HEK293 (cell line): ENCODE measurements around the gene BLOC1S6.

Experiments
- CTCF ChIA-PET: fragments of 350-600 bp; formaldehyde crosslinking; extraction: SDS; loops from one replicate; lab custom pipeline; 2021; ENCODE audit warnings: antibody characterized with exemption; lab: Yijun Ruan, JAX
- POLR2A ChIA-PET: fragments of 300-600 bp; formaldehyde crosslinking; extraction: SDS; loops from one replicate; lab custom pipeline; 2020; ENCODE audit warnings: antibody characterized with exemption, inconsistent platforms; lab: Yijun Ruan, JAX
- H3K27ac ChIP-seq: fragments of 200-500 bp; sonication (Bioruptor generic); 2 replicates; pipeline ENCODE4 v1.5.1; 2014; ENCODE audit warnings: low read depth, low read length, control low read depth, inconsistent platforms; ENCODE audit errors: extremely low read depth
- H3K36me3 ChIP-seq, 2 experiments: fragments of 200-500 bp in 1 of 2; sonication (Bioruptor generic) in 1 of 2; 1 replicate in 1 of 2; 2 replicates in 1 of 2; pipeline ENCODE4 v1.5.1; 2014 to 2017; ENCODE audit warnings: inconsistent platforms in 2 of 2, low read length in 2 of 2; ENCODE audit not compliant: control insufficient read depth in 2 of 2, insufficient read depth in 1 of 2
- H3K4me1 ChIP-seq: fragments of 200-500 bp; sonication (Bioruptor generic); 2 replicates; pipeline ENCODE4 v1.5.1; 2014; ENCODE audit warnings: mild to moderate bottlenecking, low read length, inconsistent platforms; ENCODE audit not compliant: control insufficient read depth, insufficient read depth
- H3K4me3 ChIP-seq: 2 replicates; pipeline ENCODE4 v1.5.1; 2011; ENCODE audit warnings: low read depth, mild to moderate bottlenecking, control low read depth, low read length, moderate library complexity
- H3K9me3 ChIP-seq: fragments of 200-500 bp; sonication (Bioruptor generic); 2 replicates; pipeline ENCODE4 v1.5.1; 2014; ENCODE audit warnings: low read depth, low read length, inconsistent platforms; ENCODE audit not compliant: control insufficient read depth, insufficient read depth
- GLI4 ChIP-seq: fragments of 450-650 bp; formaldehyde crosslinking; IDR thresholded peaks from 2 replicates; pipeline ENCODE4 v1.5.1; 2016; ENCODE audit warnings: missing biosample characterization, missing genetic modification characterization
- OSR2 ChIP-seq: fragments of 450-650 bp; formaldehyde crosslinking; IDR thresholded peaks from 2 replicates; pipeline ENCODE4 v1.5.1; 2016; ENCODE audit warnings: missing biosample characterization, missing genetic modification characterization
- PRDM6 ChIP-seq: fragments of 450-650 bp; formaldehyde crosslinking; IDR thresholded peaks from 2 replicates; pipeline ENCODE4 v1.5.1; 2017; ENCODE audit warnings: missing biosample characterization, missing genetic modification characterization
- TCF7L2 ChIP-seq: IDR thresholded peaks from 2 replicates; pipeline ENCODE4 v1.6.1; 2011; ENCODE audit warnings: low read depth, mild to moderate bottlenecking, inconsistent platforms, low read length, moderate library complexity, borderline replicate concordance
- ZBTB7A ChIP-seq: fragments of 450-650 bp; formaldehyde crosslinking; IDR thresholded peaks from 2 replicates; pipeline ENCODE4 v1.5.1; 2016; ENCODE audit warnings: low read depth, missing biosample characterization, missing genetic modification characterization
- ZFP37 ChIP-seq: fragments of 450-650 bp; formaldehyde crosslinking; IDR thresholded peaks from 2 replicates; pipeline ENCODE4 v1.5.1; 2016; ENCODE audit warnings: missing biosample characterization, missing genetic modification characterization
- ZNF114 ChIP-seq: fragments of 450-650 bp; formaldehyde crosslinking; IDR thresholded peaks from 2 replicates; pipeline ENCODE4 v1.5.0; 2017; ENCODE audit warnings: missing biosample characterization, missing genetic modification characterization
- ZNF133 ChIP-seq: fragments of 450-650 bp; formaldehyde crosslinking; IDR thresholded peaks from 2 replicates; pipeline ENCODE4 v1.5.1; 2016; ENCODE audit warnings: missing biosample characterization, missing genetic modification characterization
- ZNF138 ChIP-seq: fragments of 450-650 bp; formaldehyde crosslinking; IDR thresholded peaks from 2 replicates; pipeline ENCODE4 v1.5.1; 2016; ENCODE audit warnings: missing biosample characterization, missing genetic modification characterization, borderline replicate concordance
- ZNF37A ChIP-seq: fragments of 450-650 bp; IDR thresholded peaks from 2 replicates; pipeline ENCODE4 v1.5.1; 2018; ENCODE audit warnings: missing biosample characterization, missing genetic modification characterization
- ZNF510 ChIP-seq: fragments of 450-650 bp; formaldehyde crosslinking; IDR thresholded peaks from 2 replicates; pipeline ENCODE4 v1.5.1; 2018; ENCODE audit warnings: mild to moderate bottlenecking, missing genetic modification characterization, missing biosample characterization; ENCODE audit not compliant: insufficient replicate concordance
- ZNF776 ChIP-seq: fragments of 450-650 bp; formaldehyde crosslinking; IDR thresholded peaks from 2 replicates; pipeline ENCODE4 v1.5.0; 2017; ENCODE audit warnings: missing biosample characterization, missing genetic modification characterization, borderline replicate concordance
- ZNF777 ChIP-seq: fragments of 450-650 bp; formaldehyde crosslinking; IDR thresholded peaks from 2 replicates; pipeline ENCODE4 v1.5.1; 2017; ENCODE audit warnings: missing biosample characterization, missing genetic modification characterization, borderline replicate concordance
- ZSCAN23 ChIP-seq: fragments of 450-650 bp; formaldehyde crosslinking; IDR thresholded peaks from 2 replicates; pipeline ENCODE4 v1.5.1; 2016; ENCODE audit warnings: missing biosample characterization, missing genetic modification characterization
- ZSCAN4 ChIP-seq: fragments of 450-650 bp; formaldehyde crosslinking; IDR thresholded peaks from 2 replicates; pipeline ENCODE4 v1.5.1; 2017; ENCODE audit warnings: missing biosample characterization, missing genetic modification characterization
- TF ChIP-seq, protein P1 (sequence below): fragments of 450-650 bp; formaldehyde crosslinking; IDR thresholded peaks from 2 replicates; pipeline ENCODE4 v1.5.1; 2016; ENCODE audit warnings: missing biosample characterization, missing genetic modification characterization
- TF ChIP-seq, protein P2 (sequence below): sonication (generic); formaldehyde crosslinking; IDR thresholded peaks from 2 replicates; pipeline ENCODE4 v1.8.1; 2022; ENCODE audit warnings: mild to moderate bottlenecking, moderate library complexity, missing genetic modification reagents
- TF ChIP-seq, protein P3 (sequence below): fragments of 450-650 bp; formaldehyde crosslinking; IDR thresholded peaks from 2 replicates; pipeline ENCODE4 v1.5.1; 2016; ENCODE audit warnings: missing biosample characterization, missing genetic modification characterization
- TF ChIP-seq, protein P4 (sequence below): fragments of 450-650 bp; formaldehyde crosslinking; IDR thresholded peaks from 2 replicates; pipeline ENCODE4 v1.5.1; 2017; ENCODE audit warnings: missing biosample characterization, missing genetic modification characterization
- TF ChIP-seq, protein P5 (sequence below): fragments of 450-650 bp; formaldehyde crosslinking; IDR thresholded peaks from 2 replicates; pipeline ENCODE4 v1.5.1; 2016; ENCODE audit warnings: missing biosample characterization, missing genetic modification characterization

The BLOC1S6 gene

GRCh38 chr15:45581919-45582318 lies 5.3 kb upstream of the BLOC1S6 start:
- ChIA-PET CTCF (no interaction called here), POLR2A (no interaction called here)
- no peaks in the 10 kb centered on the region for H3K9me3 ChIP-seq
- no peak overlapping the region for H3K4me3 ChIP-seq
- no peak overlapping the region for H3K27ac ChIP-seq
- TF ChIP-seq, protein P1, sequence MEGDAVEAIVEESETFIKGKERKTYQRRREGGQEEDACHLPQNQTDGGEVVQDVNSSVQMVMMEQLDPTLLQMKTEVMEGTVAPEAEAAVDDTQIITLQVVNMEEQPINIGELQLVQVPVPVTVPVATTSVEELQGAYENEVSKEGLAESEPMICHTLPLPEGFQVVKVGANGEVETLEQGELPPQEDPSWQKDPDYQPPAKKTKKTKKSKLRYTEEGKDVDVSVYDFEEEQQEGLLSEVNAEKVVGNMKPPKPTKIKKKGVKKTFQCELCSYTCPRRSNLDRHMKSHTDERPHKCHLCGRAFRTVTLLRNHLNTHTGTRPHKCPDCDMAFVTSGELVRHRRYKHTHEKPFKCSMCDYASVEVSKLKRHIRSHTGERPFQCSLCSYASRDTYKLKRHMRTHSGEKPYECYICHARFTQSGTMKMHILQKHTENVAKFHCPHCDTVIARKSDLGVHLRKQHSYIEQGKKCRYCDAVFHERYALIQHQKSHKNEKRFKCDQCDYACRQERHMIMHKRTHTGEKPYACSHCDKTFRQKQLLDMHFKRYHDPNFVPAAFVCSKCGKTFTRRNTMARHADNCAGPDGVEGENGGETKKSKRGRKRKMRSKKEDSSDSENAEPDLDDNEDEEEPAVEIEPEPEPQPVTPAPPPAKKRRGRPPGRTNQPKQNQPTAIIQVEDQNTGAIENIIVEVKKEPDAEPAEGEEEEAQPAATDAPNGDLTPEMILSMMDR = no peak
- TF ChIP-seq ZNF510 (no peak), OSR2 (tag by site-specific recombination) (no peak), ZNF777 (no peak)
- TF ChIP-seq, protein P2, sequence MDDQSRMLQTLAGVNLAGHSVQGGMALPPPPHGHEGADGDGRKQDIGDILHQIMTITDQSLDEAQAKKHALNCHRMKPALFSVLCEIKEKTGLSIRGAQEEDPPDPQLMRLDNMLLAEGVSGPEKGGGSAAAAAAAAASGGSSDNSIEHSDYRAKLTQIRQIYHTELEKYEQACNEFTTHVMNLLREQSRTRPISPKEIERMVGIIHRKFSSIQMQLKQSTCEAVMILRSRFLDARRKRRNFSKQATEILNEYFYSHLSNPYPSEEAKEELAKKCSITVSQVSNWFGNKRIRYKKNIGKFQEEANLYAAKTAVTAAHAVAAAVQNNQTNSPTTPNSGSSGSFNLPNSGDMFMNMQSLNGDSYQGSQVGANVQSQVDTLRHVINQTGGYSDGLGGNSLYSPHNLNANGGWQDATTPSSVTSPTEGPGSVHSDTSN (CRISPR knock-in tag) = no peak
- TF ChIP-seq, protein P3, sequence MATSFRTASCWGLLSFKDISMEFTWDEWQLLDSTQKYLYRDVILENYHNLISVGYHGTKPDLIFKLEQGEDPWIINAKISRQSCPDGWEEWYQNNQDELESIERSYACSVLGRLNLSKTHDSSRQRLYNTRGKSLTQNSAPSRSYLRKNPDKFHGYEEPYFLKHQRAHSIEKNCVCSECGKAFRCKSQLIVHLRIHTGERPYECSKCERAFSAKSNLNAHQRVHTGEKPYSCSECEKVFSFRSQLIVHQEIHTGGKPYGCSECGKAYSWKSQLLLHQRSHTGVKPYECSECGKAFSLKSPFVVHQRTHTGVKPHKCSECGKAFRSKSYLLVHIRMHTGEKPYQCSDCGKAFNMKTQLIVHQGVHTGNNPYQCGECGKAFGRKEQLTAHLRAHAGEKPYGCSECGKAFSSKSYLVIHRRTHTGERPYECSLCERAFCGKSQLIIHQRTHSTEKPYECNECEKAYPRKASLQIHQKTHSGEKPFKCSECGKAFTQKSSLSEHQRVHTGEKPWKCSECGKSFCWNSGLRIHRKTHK (tag by site-specific recombination) = no peak
- TF ChIP-seq, all 188 proteins: peak for 0
- Histone ChIP-seq H3K4me1 (no peaks in the 10 kb centered on the region), H3K36me3 (no peaks in the 10 kb centered on the region)

- Histone ChIP-seq H3K4me1 (peaks cover 3% of the 10 kb centered on the region; the same call in 1 of the 2 replicates), H3K9me3 (no peaks in the 10 kb centered on the region), H3K4me3 (no peak overlapping the region), H3K27ac (no peak overlapping the region), H3K36me3 (no peaks in the 10 kb centered on the region)
- CTCF ChIA-PET = no interaction called here
- TF ChIP-seq ZSCAN4 = no peak
- no peak for TF ChIP-seq ZNF138 (tag by site-specific recombination)
- TF ChIP-seq ZFP37 (tag by site-specific recombination) = no peak
- TF ChIP-seq GLI4 (tag by site-specific recombination) = no peak
- TF ChIP-seq ZNF133 = no peak
- TF ChIP-seq PRDM6 = no peak
- TF ChIP-seq ZBTB7A (tag by site-specific recombination) = no peak
- TF ChIP-seq, protein P4, sequence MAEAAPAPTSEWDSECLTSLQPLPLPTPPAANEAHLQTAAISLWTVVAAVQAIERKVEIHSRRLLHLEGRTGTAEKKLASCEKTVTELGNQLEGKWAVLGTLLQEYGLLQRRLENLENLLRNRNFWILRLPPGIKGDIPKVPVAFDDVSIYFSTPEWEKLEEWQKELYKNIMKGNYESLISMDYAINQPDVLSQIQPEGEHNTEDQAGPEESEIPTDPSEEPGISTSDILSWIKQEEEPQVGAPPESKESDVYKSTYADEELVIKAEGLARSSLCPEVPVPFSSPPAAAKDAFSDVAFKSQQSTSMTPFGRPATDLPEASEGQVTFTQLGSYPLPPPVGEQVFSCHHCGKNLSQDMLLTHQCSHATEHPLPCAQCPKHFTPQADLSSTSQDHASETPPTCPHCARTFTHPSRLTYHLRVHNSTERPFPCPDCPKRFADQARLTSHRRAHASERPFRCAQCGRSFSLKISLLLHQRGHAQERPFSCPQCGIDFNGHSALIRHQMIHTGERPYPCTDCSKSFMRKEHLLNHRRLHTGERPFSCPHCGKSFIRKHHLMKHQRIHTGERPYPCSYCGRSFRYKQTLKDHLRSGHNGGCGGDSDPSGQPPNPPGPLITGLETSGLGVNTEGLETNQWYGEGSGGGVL (tag by site-specific recombination) = no peak
- no peak for TF ChIP-seq ZSCAN23 (tag by site-specific recombination)
- no peak for TF ChIP-seq ZNF37A (tag by site-specific recombination)
- TF ChIP-seq TCF7L2 = no peak
- no peak for TF ChIP-seq ZNF114 (tag by site-specific recombination)
- TF ChIP-seq ZNF776 (tag by site-specific recombination) = no peak
- TF ChIP-seq, protein P5, sequence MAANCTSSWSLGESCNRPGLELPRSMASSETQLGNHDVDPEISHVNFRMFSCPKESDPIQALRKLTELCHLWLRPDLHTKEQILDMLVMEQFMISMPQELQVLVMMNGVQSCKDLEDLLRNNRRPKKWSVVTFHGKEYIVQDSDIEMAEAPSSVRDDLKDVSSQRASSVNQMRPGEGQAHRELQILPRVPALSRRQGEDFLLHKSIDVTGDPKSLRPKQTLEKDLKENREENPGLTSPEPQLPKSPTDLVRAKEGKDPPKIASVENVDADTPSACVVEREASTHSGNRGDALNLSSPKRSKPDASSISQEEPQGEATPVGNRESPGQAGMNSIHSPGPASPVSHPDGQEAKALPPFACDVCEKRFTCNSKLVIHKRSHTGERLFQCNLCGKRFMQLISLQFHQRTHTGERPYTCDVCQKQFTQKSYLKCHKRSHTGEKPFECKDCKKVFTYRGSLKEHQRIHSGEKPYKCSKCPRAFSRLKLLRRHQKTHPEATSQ (tag by site-specific recombination) = no peak
- POLR2A ChIA-PET = no interaction called here
Measured at GRCh38 chr15:45583731-45584639, 3.2 kb upstream of the BLOC1S6 start.
